C1 segment of cervical spinal cord (tissue), 14 donors: Measurements from ENCODE around the gene TCTN1.
A peak's percentile ranks its signal among the peaks of the same experiment; 100 is the strongest.
"Not testable (repeated sequence)": the region's sequence is repeated elsewhere in the genome, so short reads cannot be mapped to it uniquely, and the experiment has no call there.

Experiments used
- DNase-seq, 14 donors: peaks; one replicate each; lab custom pipeline; 2025; lab: John Stamatoyannopoulos, UW

The TCTN1 gene

GRCh38 chr12:110613771-110614684 is at the start of gene TCTN1:
Gene TCTN1, plus strand, starts transcription at chr12:110614129. Its CDS starts 54 bp downstream, at chr12:110614183.
- DNase-seq = peak; percentile 75 to 98 (median 95)

- no peak for DNase-seq
Measured at GRCh38 chr12:110564471-110564991, 49.4 kb upstream of the TCTN1 start.

DNA sequence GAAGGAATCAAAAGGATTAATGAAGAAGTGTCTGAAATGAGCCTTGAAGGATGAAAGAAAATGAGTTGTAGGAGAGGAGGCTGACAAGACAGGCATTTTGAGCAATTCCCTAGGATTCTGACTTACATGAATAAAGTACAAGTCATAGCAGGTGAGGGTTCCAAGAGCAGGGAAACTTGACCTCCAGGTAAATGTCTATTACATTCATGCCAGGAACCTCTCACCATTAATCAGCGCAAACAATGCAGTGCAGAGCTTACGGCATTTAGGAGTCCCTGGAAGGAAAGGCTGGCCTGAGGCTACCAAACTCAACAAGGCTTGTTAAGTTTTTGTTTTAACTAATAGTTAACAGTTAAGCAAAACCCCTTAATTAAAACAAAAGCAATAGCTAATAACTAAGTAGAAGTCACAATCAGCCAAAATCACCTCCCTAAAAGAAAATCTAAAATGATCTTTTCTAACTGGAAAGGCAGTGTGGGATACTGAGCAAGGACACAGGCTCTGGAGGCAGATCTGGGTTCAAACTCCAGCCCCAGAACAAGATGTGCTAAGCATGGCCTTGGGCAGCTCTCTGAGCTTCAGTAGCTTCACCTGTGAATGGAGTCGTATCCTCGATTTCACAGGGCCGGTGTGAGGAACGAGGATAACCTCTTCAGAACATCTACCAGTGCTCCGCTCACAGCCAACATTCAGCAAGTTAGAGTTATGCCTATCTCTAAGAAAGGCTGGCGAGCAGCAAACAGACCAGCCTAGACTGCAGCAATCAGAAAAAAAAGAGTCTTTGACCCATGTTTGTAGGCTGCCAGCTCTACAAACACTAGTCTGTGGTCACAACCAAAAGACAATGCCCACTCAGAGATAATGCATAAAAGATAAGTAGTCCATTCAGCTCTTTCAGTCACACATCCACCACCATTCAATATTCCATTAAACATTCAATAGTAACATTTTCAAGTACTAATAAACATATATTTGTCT is 47.7 kb upstream of the TCTN1 start:
- DNase-seq = peak in 1 of 14 donors; percentile 9

DNA sequence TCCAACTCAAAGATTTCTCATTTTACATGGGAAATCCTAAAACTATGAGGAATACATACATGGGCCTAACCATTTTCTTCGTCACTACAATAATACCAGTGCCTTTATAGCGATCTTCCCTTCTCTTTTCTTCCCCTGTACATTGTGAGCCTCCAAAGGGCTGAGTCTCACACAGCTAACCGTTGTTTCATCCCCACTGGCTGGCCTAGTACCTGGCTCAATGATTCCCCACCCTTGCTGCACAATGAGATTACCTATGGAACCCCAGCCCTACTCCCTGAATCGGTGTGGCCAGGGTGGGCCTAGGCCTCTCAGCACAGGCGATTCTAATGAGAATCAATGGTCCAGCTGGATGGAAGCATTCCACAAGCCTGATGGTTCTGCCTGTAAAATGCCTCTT is 46.9 kb upstream of the TCTN1 start:
- no peak for DNase-seq

- DNase-seq = no peak
Measured at GRCh38 chr12:110568752-110569151, 45.2 kb upstream of the TCTN1 start.

GRCh38 chr12:110569838-110570237 is 44.1 kb upstream of the TCTN1 start:
- not testable (repeated sequence) for DNase-seq

- not testable (repeated sequence) for DNase-seq
Measured at GRCh38 chr12:110570798-110571197, 43.1 kb upstream of the TCTN1 start.

- DNase-seq = no peak
Measured at GRCh38 chr12:110574044-110574443, 39.9 kb upstream of the TCTN1 start.

- DNase-seq = not testable (repeated sequence)
Measured at GRCh38 chr12:110574717-110575230, 39.2 kb upstream of the TCTN1 start.

DNA sequence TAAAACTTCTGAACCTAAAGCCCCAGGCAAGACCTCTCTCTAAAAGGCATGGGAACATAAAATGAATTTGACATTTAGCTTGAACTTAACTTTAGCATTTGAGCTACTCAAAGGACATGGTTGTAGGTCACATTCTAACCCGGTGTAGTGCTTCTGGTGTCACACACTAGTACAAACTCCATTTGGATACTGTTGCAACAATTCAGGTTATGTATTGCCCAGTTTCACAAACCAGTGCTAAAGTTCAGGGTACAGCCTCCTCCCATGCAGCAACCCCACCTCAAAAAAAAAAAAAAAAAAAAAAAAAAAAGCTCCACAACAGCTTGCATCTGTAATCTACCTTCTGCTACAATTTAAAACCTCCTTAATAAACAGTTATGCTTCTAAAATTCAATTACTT is 38.6 kb upstream of the TCTN1 start:
- DNase-seq = no peak

DNA sequence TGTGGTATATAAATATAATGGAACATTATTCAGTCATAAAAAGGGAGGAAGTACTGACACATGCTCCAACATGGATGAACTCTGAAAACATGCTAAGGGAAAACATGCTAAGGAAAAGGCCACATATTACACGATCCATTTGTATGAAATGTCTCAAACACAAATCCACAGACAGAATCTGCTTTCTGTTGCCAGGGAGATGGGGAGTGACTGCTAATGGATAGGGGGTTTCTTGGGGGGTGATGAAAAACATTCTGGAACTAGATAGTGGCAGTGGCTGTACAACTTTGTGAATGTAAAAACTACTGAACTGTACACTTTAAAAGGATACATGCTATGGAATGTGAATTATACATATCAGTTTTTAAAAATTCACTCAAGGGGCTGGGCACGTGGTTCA is 37.4 kb upstream of the TCTN1 start:
- no peak for DNase-seq

GRCh38 chr12:110577864-110578693 is 35.9 kb upstream of the TCTN1 start:
- DNase-seq = no peak

DNA sequence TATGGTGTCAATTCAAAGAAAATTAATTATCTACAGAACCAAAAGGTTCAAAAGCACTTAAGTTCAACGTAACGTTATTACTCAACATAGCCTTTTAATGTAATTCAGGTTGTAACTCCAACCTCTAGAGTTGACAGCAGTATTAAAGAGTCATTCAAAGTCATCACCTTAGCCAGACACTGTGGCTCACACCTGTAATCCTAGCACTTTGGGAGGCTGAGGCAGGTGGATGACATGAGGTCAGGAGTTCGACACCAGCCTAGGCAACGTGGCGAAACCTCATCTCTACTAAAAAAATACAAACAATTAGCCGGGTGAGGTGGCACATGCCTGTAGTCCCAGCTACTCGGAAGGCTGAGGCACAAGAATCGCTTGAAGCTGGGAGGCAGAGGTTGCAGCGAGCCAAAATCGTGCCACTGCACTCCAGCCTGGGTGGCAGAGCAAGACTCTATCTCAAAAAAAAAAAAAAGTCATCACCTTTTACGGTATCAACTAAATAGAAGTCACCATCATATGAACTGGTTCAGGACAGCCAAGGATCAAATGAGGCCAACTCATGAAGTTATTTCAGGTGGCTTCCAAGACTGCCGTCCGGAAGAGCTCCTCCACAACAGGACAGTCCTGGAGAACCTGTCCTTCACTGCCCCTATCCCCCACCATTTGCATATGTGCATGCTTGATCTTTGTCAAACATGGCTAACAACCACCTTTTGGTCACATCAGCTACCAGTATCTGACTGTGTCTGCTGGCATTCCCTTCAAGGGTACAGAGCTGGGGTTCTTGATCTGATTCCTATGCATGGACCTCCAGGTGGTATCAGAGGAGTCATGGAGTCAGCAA is 35.0 kb upstream of the TCTN1 start:
- DNase-seq = no peak

- no peak for DNase-seq
Measured at GRCh38 chr12:110579535-110580253, 34.2 kb upstream of the TCTN1 start.

- DNase-seq = no peak
Measured at GRCh38 chr12:110581931-110582275, 32.0 kb upstream of the TCTN1 start.

- peak in 13 of 14 donors; percentile 24 to 82 (median 67) for DNase-seq
Measured at GRCh38 chr12:110582276-110583136, 31.4 kb upstream of the TCTN1 start.

DNA sequence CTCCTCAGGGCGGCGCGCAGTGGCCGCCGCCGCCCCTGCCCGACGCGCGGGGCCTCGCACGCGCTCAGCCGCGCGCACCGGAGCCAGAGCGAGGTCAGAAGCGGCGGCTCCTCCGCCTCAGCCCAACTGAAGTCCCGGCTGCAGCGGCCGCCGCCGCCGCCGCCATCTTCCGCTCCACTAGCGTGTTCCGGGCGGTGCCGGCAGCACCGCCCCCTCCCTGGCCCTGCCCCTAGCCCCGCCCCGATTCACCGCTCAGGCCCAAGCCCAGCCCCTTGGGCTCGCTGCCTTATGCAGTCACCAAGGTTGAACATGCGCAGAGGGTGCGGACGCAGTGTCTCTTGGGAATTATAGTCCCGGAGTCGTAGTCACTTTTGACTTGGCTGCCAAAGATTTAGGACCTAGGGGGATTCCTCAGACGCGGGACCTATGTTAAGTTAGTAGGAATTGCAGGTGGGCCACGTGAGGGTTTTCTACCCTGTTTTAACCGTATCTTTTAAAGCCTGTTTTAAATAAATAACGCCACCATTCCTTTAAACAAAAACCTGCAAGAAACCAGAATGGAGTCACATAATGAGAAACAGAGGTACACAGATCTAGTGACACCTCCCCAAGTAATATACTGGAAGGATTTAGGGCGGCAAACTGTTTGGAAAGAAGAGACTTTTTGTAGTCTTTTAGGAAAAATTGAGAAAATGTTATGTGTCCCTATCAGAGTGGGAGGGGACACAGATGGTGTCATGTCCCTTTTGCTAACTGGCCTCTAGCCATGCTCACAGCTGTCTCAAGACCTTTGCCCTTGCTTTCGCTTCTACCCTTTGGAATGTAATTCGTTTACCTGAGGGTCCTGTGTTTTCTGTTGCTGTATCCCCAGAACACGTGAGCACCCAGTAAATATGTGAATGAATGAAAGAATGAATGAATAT is 30.5 kb upstream of the TCTN1 start, which contains the start of gene PPTC7:
Gene PPTC7, minus strand, starts transcription at position 182 of the 923 bp plus-strand sequence. CDS start 287 bp downstream, outside the sequence.
- peak; percentile 58 to 97 (median 94) for DNase-seq
